ENCODE measurements around the gene SOX9.

Gene SOX9

GRCh38 chr17:72173499-72174116 lies 52.8 kb downstream of the SOX9 start:
- H3K36me3 Mint-ChIP-seq (ENCODE audit: low read depth) = no peaks in the 10 kb centered on the region
- H3K4me1 Mint-ChIP-seq (ENCODE audit: low read depth) = no peaks in the 10 kb centered on the region
- H3K4me3 Mint-ChIP-seq = no peak overlapping the region
- H3K27me3 Mint-ChIP-seq = no peaks in the 10 kb centered on the region
- no peaks in the 10 kb centered on the region for H3K9me3 Mint-ChIP-seq
- no peak for DNase-seq
- H3K27ac Mint-ChIP-seq = no peak overlapping the region

- H3K4me3 Mint-ChIP-seq = no peak overlapping the region
- DNase-seq = no peak
- H3K4me1 Mint-ChIP-seq (ENCODE audit: low read depth) = no peaks in the 10 kb centered on the region
- no peaks in the 10 kb centered on the region for H3K9me3 Mint-ChIP-seq
- H3K27ac Mint-ChIP-seq = no peak overlapping the region
- H3K36me3 Mint-ChIP-seq (ENCODE audit: low read depth) = no peaks in the 10 kb centered on the region
- H3K27me3 Mint-ChIP-seq = no peaks in the 10 kb centered on the region
Observed at GRCh38 chr17:72175263-72175662, 54.4 kb downstream of the SOX9 start.

Data from activated T-cell treated with anti-CD3 and anti-CD28 coated beads, Interleukin-2, amount 50 U/mL, for 24 hours (primary cell).